Neural crest cell (in vitro differentiated cells): ENCODE data around the gene PSMB2. TPM values are rescaled to one million over a fixed set of nuclear protein-coding genes. Genes with fewer than 3 reads are reported as not detected.

Source experiments
- DNase-seq: peaks from one replicate; pipeline ENCODE4 v3.0.0; 2021; ENCODE audit warnings: low read depth, mixed read lengths, low spot score
- H3K27ac Mint-ChIP-seq: one replicate; pipeline ENCODE4 v1.8.0; 2021; ENCODE audit warnings: mild to moderate bottlenecking, mixed read lengths; ENCODE audit not compliant: unreplicated experiment
- H3K27me3 Mint-ChIP-seq: 2 replicates; pipeline ENCODE4 v1.8.0; 2021; ENCODE audit warnings: low read depth, mild to moderate bottlenecking, mixed read lengths
- H3K36me3 Mint-ChIP-seq: 2 replicates; pipeline ENCODE4 v1.8.0; 2021; ENCODE audit warnings: low read depth, mild to moderate bottlenecking, mixed read lengths
- H3K4me1 Mint-ChIP-seq: 2 replicates; pipeline ENCODE4 v1.8.0; 2021; ENCODE audit warnings: mixed read lengths
- H3K4me3 Mint-ChIP-seq: one replicate; pipeline ENCODE4 v1.8.0; 2021; ENCODE audit warnings: mild to moderate bottlenecking, mixed read lengths
- H3K9me3 Mint-ChIP-seq: 2 replicates; pipeline ENCODE4 v1.8.0; 2021; ENCODE audit warnings: mixed read lengths
- total RNA-seq: library from RNA; stranded (reverse); gene quantifications from 2 replicates; pipeline ENCODE4 v1.2.1, GENCODE V29; 2021
- TF ChIP-seq, protein P1 (sequence below): fragments of 200-600 bp; sonication (generic); conservative IDR thresholded peaks from 2 replicates; pipeline ENCODE4 v1.5.0; 2021; ENCODE audit warnings: antibody characterized with exemption, mild to moderate bottlenecking

Gene PSMB2
- total RNA-seq, 1 donor from 2014 or later = 104 TPM

DNA sequence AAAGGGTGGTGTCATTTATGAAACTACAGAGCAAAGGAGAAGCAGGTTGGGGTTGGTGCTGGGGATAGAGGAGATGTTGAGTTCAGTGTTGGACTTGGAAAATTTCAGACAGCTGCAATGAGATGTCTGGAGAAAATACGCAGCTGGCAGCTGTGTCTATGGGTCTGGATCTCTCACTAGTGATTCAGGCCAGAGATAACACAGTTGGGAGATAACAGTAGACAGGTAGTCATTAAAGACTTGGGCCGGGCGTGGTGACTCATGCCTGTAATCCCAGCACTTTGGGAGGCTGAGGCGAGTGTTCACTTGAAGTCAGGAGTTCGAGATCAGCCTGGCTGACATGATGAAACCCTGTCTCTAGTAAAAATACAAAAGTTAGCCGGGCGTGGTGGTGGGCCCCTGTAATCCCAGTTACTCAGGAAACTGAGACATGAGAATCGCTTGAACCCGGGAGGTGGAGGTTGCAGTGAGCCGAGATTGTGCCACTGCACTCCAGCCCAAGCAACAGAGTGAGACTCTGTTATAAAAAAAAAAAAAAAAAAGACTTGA lies 70.7 kb downstream of the PSMB2 start:
- no peak for DNase-seq
- Mint-ChIP-seq H3K4me1 (no peaks in the 10 kb centered on the region), H3K27me3 (peaks cover 72% of the 10 kb centered on the region), H3K9me3 (no peaks in the 10 kb centered on the region), H3K27ac (no peak overlapping the region), H3K4me3 (peak overlapping the region; percentile 2), H3K36me3 (peaks cover 4% of the 10 kb centered on the region)
- TF ChIP-seq, protein P1, sequence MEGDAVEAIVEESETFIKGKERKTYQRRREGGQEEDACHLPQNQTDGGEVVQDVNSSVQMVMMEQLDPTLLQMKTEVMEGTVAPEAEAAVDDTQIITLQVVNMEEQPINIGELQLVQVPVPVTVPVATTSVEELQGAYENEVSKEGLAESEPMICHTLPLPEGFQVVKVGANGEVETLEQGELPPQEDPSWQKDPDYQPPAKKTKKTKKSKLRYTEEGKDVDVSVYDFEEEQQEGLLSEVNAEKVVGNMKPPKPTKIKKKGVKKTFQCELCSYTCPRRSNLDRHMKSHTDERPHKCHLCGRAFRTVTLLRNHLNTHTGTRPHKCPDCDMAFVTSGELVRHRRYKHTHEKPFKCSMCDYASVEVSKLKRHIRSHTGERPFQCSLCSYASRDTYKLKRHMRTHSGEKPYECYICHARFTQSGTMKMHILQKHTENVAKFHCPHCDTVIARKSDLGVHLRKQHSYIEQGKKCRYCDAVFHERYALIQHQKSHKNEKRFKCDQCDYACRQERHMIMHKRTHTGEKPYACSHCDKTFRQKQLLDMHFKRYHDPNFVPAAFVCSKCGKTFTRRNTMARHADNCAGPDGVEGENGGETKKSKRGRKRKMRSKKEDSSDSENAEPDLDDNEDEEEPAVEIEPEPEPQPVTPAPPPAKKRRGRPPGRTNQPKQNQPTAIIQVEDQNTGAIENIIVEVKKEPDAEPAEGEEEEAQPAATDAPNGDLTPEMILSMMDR = no peak

DNA sequence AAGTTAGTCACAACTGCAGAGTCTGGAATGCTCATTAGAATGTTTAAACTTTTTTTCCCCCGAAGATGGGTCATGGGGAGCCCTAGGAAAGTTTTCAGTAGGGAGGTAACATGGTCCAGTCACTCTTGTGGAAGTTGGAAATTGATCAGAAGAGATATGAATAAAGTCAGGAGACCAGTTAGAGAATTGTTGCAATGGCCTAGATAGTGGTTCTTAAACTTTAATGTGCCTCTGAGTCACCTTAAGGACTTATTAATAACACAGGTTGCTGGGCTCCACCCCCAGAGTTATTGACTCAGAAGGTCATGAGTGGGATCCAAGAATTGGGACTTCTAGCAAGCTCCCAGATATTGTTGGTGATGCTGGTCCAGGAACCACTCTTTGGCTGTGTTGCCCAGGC lies 71.4 kb downstream of the PSMB2 start:
- no peaks in the 10 kb centered on the region for H3K9me3 Mint-ChIP-seq
- no peaks in the 10 kb centered on the region for H3K36me3 Mint-ChIP-seq
- H3K27ac Mint-ChIP-seq = no peak overlapping the region
- DNase-seq = no peak
- H3K27me3 Mint-ChIP-seq = peaks cover 64% of the 10 kb centered on the region
- no peak overlapping the region for H3K4me3 Mint-ChIP-seq
- no peaks in the 10 kb centered on the region for H3K4me1 Mint-ChIP-seq
- TF ChIP-seq, protein P1 = no peak

DNA sequence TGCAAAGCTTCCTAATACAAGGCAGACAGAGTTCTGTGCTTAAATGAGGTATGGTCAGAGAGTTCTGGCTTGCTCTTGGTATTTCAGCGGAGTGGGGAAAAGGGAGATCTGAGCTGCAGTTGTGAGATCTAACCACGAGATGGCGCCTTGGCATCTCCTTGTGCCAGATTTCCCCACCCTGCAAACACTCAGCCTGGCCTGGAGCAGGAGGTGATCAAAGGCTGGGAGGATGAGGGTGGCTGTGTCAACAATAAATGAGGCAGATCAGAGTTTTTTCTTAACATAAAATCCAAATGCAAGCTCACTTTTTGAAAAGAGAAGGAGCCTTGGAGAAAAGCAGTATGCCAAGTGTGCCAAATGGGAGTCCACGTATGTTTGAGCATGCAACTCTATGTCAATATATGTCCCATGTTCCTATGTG lies 72.3 kb downstream of the PSMB2 start:
- peak; percentile 72 for DNase-seq
- Mint-ChIP-seq H3K4me1 (no peaks in the 10 kb centered on the region), H3K4me3 (no peak overlapping the region), H3K27ac (no peak overlapping the region), H3K36me3 (no peaks in the 10 kb centered on the region), H3K9me3 (no peaks in the 10 kb centered on the region), H3K27me3 (peaks cover 57% of the 10 kb centered on the region)
- TF ChIP-seq, protein P1 = peak; percentile 94

DNA sequence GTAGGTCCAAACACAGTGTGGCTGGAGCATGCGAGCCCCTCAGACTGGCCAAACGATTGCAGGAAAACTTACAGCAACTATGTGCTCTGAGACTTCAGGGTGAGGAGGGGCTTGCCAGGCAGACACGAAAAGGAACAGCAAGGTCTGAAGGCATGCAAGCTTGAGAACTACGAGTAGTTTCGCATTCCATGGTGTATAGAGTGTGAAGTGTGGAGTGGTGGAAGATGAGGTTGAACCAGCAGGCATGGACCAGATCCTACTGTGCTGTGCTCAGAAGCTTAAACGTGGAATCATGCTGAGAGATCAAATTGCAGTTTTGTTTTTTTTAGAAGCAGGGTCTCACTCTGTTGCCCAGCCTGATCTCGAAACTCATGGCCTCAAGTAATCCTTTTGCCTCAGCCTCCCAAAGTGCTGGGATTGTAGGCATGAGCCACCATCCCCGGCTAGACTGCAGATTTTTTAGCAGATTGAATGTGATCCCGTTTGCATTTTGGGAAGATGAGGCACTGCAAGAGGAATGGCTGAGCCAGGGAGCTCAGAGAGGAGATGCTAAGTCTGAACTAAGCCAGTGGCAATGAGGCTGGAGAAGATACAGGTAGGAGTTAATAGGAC lies 73.3 kb downstream of the PSMB2 start:
- Mint-ChIP-seq H3K4me3 (no peak overlapping the region), H3K27me3 (peaks cover 48% of the 10 kb centered on the region), H3K27ac (no peak overlapping the region), H3K9me3 (no peaks in the 10 kb centered on the region), H3K4me1 (no peaks in the 10 kb centered on the region), H3K36me3 (no peaks in the 10 kb centered on the region)
- no peak for DNase-seq
- TF ChIP-seq, protein P1 = no peak

DNA sequence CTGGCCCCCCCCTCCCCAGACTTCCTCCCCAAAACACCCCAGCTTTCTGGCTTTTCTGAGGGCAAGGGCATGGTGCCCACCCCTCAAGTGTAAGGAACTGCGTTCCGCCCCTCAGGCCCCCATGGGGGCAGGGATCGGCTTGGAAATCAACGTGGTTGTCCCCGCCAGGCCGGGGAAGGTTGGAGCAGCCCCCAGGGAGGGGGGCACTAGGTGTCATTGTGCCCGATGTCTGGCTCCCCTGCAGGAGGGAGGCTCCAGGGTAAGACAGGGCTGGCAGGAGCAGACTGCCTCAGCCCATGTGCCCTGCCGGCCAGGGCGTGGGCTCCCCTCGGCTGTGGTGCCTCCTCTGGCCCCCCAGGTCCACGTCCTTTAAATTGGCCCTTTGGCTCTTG lies 75.6 kb downstream of the PSMB2 start:
- DNase-seq = no peak
- H3K4me1 Mint-ChIP-seq = peaks cover 9% of the 10 kb centered on the region
- H3K27me3 Mint-ChIP-seq = peaks cover 25% of the 10 kb centered on the region
- TF ChIP-seq, protein P1 = no peak
- H3K4me3 Mint-ChIP-seq = no peak overlapping the region
- no peaks in the 10 kb centered on the region for H3K36me3 Mint-ChIP-seq
- H3K9me3 Mint-ChIP-seq = no peaks in the 10 kb centered on the region
- H3K27ac Mint-ChIP-seq = no peak overlapping the region
